Measurements from ENCODE around the gene DHRS3. TPM values are rescaled to one million over a fixed set of nuclear protein-coding genes. Genes with fewer than 3 reads are reported as not detected.

Gene DHRS3
- total and polyA plus RNA-seq, 2 of the 13 experiments (the other 11 are each of a cell fraction or from before 2014, with no cell fraction given) = 48.5 to 90.5 TPM

DNA sequence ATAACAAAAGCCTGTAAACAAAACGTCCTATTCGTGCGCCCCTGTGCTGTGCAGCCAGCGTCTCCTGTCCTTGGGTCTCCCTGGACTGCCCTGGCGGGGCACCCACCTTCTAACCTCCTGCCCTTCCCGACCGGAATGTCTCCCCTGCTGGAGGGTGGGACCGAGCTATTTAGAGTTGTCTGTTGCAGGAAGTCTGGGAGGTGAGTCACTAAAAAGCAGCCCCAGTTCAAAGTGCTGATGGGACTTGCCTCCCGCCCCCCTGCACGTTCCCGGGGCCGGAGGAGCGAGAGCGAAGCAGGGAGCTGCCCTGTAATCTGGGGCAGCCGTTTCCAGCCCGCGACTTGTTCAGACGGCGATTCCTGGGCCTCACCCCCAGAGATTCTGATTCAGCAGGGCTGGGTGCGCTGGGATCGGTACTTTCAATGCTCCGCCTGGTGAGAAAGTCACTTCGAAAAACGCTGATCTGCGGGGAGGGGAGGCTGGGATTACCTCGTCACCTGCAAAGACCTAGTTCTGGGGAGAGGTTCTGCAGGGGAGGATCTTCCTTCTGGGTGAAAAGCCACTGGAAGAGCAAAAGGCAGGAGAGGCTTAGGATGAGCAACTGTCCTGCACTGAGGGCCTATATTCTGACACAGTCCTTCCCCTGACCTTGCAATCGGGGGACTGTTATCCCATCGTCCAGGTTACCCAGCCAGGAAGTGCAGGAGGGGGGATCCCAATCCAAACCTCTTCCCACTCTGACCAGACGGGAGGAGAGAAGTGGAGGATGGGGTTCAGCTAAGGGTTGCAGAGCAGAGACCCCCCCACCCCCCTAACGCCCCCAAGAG is 1.2 kb upstream of the DHRS3 start (continued):
- TF ChIP-seq, protein P1, sequence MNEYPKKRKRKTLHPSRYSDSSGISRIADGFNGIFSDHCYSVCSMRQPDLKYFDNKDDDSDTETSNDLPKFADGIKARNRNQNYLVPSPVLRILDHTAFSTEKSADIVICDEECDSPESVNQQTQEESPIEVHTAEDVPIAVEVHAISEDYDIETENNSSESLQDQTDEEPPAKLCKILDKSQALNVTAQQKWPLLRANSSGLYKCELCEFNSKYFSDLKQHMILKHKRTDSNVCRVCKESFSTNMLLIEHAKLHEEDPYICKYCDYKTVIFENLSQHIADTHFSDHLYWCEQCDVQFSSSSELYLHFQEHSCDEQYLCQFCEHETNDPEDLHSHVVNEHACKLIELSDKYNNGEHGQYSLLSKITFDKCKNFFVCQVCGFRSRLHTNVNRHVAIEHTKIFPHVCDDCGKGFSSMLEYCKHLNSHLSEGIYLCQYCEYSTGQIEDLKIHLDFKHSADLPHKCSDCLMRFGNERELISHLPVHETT (CRISPR knock-in tag; conservative IDR thresholded peaks at IDR 0.05) = 0 out of 2 replicates have a peak, but pooled peaks have one; percentile 40
- TF ChIP-seq CHCHD3 (CRISPR knock-in tag; IDR thresholded peaks at IDR 0.05) (peak; percentile 81; the same call in 1 of the 2 replicates), ATF7-NPFF (CRISPR knock-in tag; IDR thresholded peaks at IDR 0.05; ENCODE audit: low read depth) (peak; percentile 91), IRX3 (CRISPR knock-in tag; IDR thresholded peaks at IDR 0.05; ENCODE audit: borderline replicate concordance, low read depth) (no peak), HDAC2 (CRISPR knock-in tag; IDR thresholded peaks at IDR 0.05) (peak; percentile 84), ZNF24 (IDR thresholded peaks at IDR 0.05) (no peak), ZFP82 (CRISPR knock-in tag; IDR thresholded peaks at IDR 0.05; ENCODE audit: borderline replicate concordance) (no peak), GFI1 (CRISPR knock-in tag; IDR thresholded peaks at IDR 0.05; ENCODE audit: borderline replicate concordance) (peak; percentile 82), MBD4 (IDR thresholded peaks at IDR 0.05; ENCODE audit: borderline replicate concordance, low read length) (no peak), ZNF788 (CRISPR knock-in tag; IDR thresholded peaks at IDR 0.05; ENCODE audit: borderline replicate concordance) (peak; percentile 87), TOE1 (CRISPR knock-in tag; IDR thresholded peaks at IDR 0.05) (no peak)
- TF ChIP-seq, protein P2, sequence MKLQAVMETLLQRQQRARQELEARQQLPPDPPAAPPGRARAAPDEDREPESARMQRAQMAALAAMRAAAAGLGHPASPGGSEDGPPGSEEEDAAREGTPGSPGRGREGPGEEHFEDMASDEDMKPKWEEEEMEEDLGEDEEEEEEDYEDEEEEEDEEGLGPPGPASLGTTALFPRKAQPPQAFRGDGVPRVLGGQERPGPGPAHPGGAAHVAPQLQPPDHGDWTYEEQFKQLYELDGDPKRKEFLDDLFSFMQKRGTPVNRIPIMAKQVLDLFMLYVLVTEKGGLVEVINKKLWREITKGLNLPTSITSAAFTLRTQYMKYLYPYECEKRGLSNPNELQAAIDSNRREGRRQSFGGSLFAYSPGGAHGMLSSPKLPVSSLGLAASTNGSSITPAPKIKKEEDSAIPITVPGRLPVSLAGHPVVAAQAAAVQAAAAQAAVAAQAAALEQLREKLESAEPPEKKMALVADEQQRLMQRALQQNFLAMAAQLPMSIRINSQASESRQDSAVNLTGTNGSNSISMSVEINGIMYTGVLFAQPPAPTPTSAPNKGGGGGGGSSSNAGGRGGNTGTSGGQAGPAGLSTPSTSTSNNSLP (IDR thresholded peaks at IDR 0.05; ENCODE audit: low read depth, low read length) = no peak
- TF ChIP-seq, protein P3, sequence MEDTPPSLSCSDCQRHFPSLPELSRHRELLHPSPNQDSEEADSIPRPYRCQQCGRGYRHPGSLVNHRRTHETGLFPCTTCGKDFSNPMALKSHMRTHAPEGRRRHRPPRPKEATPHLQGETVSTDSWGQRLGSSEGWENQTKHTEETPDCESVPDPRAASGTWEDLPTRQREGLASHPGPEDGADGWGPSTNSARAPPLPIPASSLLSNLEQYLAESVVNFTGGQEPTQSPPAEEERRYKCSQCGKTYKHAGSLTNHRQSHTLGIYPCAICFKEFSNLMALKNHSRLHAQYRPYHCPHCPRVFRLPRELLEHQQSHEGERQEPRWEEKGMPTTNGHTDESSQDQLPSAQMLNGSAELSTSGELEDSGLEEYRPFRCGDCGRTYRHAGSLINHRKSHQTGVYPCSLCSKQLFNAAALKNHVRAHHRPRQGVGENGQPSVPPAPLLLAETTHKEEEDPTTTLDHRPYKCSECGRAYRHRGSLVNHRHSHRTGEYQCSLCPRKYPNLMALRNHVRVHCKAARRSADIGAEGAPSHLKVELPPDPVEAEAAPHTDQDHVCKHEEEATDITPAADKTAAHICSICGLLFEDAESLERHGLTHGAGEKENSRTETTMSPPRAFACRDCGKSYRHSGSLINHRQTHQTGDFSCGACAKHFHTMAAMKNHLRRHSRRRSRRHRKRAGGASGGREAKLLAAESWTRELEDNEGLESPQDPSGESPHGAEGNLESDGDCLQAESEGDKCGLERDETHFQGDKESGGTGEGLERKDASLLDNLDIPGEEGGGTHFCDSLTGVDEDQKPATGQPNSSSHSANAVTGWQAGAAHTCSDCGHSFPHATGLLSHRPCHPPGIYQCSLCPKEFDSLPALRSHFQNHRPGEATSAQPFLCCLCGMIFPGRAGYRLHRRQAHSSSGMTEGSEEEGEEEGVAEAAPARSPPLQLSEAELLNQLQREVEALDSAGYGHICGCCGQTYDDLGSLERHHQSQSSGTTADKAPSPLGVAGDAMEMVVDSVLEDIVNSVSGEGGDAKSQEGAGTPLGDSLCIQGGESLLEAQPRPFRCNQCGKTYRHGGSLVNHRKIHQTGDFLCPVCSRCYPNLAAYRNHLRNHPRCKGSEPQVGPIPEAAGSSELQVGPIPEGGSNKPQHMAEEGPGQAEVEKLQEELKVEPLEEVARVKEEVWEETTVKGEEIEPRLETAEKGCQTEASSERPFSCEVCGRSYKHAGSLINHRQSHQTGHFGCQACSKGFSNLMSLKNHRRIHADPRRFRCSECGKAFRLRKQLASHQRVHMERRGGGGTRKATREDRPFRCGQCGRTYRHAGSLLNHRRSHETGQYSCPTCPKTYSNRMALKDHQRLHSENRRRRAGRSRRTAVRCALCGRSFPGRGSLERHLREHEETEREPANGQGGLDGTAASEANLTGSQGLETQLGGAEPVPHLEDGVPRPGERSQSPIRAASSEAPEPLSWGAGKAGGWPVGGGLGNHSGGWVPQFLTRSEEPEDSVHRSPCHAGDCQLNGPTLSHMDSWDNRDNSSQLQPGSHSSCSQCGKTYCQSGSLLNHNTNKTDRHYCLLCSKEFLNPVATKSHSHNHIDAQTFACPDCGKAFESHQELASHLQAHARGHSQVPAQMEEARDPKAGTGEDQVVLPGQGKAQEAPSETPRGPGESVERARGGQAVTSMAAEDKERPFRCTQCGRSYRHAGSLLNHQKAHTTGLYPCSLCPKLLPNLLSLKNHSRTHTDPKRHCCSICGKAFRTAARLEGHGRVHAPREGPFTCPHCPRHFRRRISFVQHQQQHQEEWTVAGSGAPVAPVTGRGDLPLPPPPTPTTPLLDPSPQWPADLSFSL (CRISPR knock-in tag; IDR thresholded peaks at IDR 0.05) = no peak
- TF ChIP-seq, protein P4, sequence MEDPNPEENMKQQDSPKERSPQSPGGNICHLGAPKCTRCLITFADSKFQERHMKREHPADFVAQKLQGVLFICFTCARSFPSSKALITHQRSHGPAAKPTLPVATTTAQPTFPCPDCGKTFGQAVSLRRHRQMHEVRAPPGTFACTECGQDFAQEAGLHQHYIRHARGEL (CRISPR knock-in tag; IDR thresholded peaks at IDR 0.05) = no peak
- TF ChIP-seq, protein P5, sequence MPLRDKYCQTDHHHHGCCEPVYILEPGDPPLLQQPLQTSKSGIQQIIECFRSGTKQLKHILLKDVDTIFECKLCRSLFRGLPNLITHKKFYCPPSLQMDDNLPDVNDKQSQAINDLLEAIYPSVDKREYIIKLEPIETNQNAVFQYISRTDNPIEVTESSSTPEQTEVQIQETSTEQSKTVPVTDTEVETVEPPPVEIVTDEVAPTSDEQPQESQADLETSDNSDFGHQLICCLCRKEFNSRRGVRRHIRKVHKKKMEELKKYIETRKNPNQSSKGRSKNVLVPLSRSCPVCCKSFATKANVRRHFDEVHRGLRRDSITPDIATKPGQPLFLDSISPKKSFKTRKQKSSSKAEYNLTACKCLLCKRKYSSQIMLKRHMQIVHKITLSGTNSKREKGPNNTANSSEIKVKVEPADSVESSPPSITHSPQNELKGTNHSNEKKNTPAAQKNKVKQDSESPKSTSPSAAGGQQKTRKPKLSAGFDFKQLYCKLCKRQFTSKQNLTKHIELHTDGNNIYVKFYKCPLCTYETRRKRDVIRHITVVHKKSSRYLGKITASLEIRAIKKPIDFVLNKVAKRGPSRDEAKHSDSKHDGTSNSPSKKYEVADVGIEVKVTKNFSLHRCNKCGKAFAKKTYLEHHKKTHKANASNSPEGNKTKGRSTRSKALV (CRISPR knock-in tag; IDR thresholded peaks at IDR 0.05) = 0 out of 2 replicates have a peak, but pooled peaks have one; percentile 4
